GM12892 (cell line): ENCODE measurements around the gene TMEM267.

Experiments
- POLR2A ChIP-seq: IDR thresholded peaks from 2 replicates; pipeline ENCODE4 v1.6.1; 2011; ENCODE audit warnings: low read depth, low read length, control low read depth
- POLR2AphosphoS5 ChIP-seq: IDR thresholded peaks from 2 replicates; pipeline ENCODE4 v1.6.1; 2011; ENCODE audit warnings: low read depth, low read length, control low read depth

GRCh38 chr5:43520615-43521014 is 37.0 kb upstream of the TMEM267 start:
- TF ChIP-seq POLR2AphosphoS5 (no peak), POLR2A (no peak)
